Prostate gland (tissue), 2 donors: Measurements from ENCODE around the gene DEDD. TPM values are rescaled to one million over a fixed set of nuclear protein-coding genes. Genes with fewer than 3 reads are reported as not detected.

Source experiments
- DNase-seq: peaks from one replicate; pipeline ENCODE4 v3.0.0-alpha.2; 2019; ENCODE audit warnings: low spot score
- H3K27ac ChIP-seq, 2 donors: fragments of 200-600 bp; sonication (generic); 2 replicates each; pipeline ENCODE4 v1.5.1; 2017 to 2019
- H3K27me3 ChIP-seq: fragments of 200-600 bp; sonication (generic); replicated peaks from 2 replicates; pipeline ENCODE4 v1.5.1; 2019; ENCODE audit not compliant: insufficient read depth
- H3K36me3 ChIP-seq, 2 donors: fragments of 200-600 bp; sonication (generic); 1 replicate in 1 of 2; 2 replicates in 1 of 2; pipeline versions ENCODE4 v1.5.1 to v1.8.1; 2017 to 2019
- H3K4me1 ChIP-seq: fragments of 200-600 bp; sonication (generic); replicated peaks from 2 replicates; pipeline ENCODE4 v1.5.1; 2019
- H3K4me3 ChIP-seq, 2 donors: fragments of 200-600 bp; sonication (generic); 2 replicates each; pipeline ENCODE4 v1.5.1; 2017 to 2019
- H3K9me3 ChIP-seq: fragments of 200-600 bp; sonication (generic); 2 replicates; pipeline ENCODE4 v1.5.1; 2017
- POLR2A ChIP-seq: fragments of 450-650 bp; IDR thresholded peaks from one replicate; pipeline ENCODE4 v1.6.1; 2016; ENCODE audit warnings: antibody characterized with exemption, mild to moderate bottlenecking
- POLR2AphosphoS5 ChIP-seq: sonication (generic); formaldehyde crosslinking; IDR thresholded peaks from one replicate; pipeline ENCODE4 v1.6.1; 2017; ENCODE audit warnings: antibody characterized with exemption
- WGBS: methylation state at CpG from one replicate; pipeline ENCODE4 v1.1.5; 2018; 5-methylcytosine and 5-hydroxymethylcytosine counted together
- intact Hi-C: fragments of 100-400 bp; cut with DNase I; formaldehyde crosslinking; loops from one replicate; pipeline ENCODE4 v1.14.2; 2022
- total RNA-seq, 2 donors: library from RNA; depleted of rRNA; stranded (reverse); fragments of >200 nt; gene quantifications; one replicate each; pipeline ENCODE4 v1.1.0, GENCODE V29; 2016
- TF ChIP-seq, protein P1 (sequence below), 4 experiments: fragments of 200-600 bp in 2 of 4; fragments of 450-650 bp in 2 of 4; sonication (generic) in 2 of 4; IDR thresholded peaks; 1 replicate in 3 of 4; 2 replicates in 1 of 4; pipeline ENCODE4 v1.5.1; 2016 to 2019; ENCODE audit warnings: antibody characterized with exemption in 4 of 4, mild to moderate bottlenecking in 2 of 4, moderate library complexity in 2 of 4

Gene DEDD
- total RNA-seq, 2 donors from 2014 or later = 30.1 to 41.5 TPM

DNA sequence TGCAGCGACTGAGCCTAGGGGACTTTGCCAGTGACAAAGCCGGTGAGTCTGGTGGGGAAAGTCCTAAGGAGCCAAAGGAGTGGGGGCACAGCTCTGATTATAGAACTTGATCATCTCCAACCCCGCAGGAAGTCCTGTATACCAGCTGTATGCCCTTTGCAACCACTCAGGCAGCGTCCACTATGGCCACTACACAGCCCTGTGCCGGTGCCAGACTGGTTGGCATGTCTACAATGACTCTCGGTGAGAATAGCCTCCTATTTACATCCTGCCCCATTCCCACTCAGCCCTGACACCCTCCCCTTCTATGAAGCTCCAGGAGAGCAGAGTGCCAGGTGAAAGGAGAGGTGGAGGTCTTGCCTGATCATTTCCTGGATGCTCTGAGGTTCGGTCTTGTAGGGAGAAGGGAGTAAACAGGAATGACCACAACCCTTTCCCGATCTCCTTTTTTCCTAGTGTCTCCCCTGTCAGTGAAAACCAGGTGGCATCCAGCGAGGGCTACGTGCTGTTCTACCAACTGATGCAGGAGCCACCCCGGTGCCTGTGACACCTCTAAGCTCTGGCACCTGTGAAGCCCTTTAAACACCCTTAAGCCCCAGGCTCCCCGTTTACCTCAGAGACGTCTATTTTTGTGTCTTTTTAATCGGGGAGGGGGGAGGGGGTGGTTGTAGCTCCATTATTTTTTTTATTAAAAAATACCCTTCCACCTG lies 32.6 kb upstream of the DEDD start:
- TF ChIP-seq POLR2A = no peak
- no peak for TF ChIP-seq POLR2AphosphoS5
- TF ChIP-seq, protein P1, sequence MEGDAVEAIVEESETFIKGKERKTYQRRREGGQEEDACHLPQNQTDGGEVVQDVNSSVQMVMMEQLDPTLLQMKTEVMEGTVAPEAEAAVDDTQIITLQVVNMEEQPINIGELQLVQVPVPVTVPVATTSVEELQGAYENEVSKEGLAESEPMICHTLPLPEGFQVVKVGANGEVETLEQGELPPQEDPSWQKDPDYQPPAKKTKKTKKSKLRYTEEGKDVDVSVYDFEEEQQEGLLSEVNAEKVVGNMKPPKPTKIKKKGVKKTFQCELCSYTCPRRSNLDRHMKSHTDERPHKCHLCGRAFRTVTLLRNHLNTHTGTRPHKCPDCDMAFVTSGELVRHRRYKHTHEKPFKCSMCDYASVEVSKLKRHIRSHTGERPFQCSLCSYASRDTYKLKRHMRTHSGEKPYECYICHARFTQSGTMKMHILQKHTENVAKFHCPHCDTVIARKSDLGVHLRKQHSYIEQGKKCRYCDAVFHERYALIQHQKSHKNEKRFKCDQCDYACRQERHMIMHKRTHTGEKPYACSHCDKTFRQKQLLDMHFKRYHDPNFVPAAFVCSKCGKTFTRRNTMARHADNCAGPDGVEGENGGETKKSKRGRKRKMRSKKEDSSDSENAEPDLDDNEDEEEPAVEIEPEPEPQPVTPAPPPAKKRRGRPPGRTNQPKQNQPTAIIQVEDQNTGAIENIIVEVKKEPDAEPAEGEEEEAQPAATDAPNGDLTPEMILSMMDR (IDR thresholded peaks at IDR 0.05) = no peak
- peak overlapping the region; percentile 53 to 61 for H3K4me3 ChIP-seq
- H3K27ac ChIP-seq = peak overlapping the region; percentile 89 to 90
- intact Hi-C loops = no loop called here
- WGBS = 54% methylated on average over 14 of the region's 14 CpGs
- H3K9me3 ChIP-seq = no peaks in the 10 kb centered on the region
- no peaks in the 10 kb centered on the region for H3K36me3 ChIP-seq
- H3K4me1 ChIP-seq = peaks cover 2% of the 10 kb centered on the region
- DNase-seq = no peak
- H3K27me3 ChIP-seq = no peaks in the 10 kb centered on the region

DNA sequence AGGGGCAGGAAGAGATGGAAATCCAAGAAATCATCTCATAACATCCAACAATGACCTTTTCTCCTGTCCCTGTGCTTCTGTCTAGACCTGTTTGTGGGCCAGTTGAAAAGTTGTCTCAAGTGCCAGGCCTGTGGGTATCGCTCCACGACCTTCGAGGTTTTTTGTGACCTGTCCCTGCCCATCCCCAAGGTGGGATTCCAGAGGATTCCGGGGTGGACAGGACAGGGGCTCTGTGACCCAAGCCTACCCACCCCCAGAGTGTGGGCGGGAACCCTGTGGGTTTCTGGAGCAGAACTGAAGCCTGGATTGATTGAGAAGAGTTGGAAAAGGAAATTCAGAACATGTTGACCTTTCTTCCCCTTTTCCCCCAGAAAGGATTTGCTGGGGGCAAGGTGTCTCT lies 31.3 kb upstream of the DEDD start:
- Histone ChIP-seq H3K4me3 (no peak overlapping the region), H3K27me3 (no peaks in the 10 kb centered on the region), H3K4me1 (peaks cover 2% of the 10 kb centered on the region), H3K36me3 (no peaks in the 10 kb centered on the region), H3K27ac (no peak overlapping the region), H3K9me3 (no peaks in the 10 kb centered on the region)
- intact Hi-C loops = no loop called here
- WGBS = 86% methylated on average over 5 of the region's 5 CpGs
- no peak for DNase-seq
- TF ChIP-seq, protein P1 (IDR thresholded peaks at IDR 0.05) = no peak
- no peak for TF ChIP-seq POLR2AphosphoS5
- no peak for TF ChIP-seq POLR2A

DNA sequence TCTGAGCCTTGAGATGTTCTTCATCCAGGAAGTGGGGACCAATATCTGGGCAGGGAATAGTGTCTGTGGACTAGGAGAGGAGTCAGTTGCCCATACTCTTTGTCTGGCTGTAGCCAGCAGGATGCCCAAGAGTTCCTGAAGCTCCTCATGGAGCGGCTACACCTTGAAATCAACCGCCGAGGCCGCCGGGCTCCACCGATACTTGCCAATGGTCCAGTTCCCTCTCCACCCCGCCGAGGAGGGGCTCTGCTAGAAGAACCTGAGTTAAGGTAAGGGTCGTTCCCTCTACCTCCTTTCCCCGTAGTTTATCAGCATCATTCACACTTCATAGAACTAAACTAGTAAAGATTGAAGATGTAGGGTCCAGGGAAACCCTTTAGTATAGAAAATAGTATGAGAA lies 30.3 kb upstream of the DEDD start:
- Histone ChIP-seq H3K27me3 (no peaks in the 10 kb centered on the region), H3K4me1 (peaks cover 2% of the 10 kb centered on the region), H3K9me3 (no peaks in the 10 kb centered on the region), H3K36me3 (no peaks in the 10 kb centered on the region), H3K27ac (no peak overlapping the region), H3K4me3 (no peak overlapping the region)
- WGBS = 92% methylated on average over 10 of the region's 10 CpGs
- TF ChIP-seq, protein P1 (IDR thresholded peaks at IDR 0.05) = no peak
- no peak for TF ChIP-seq POLR2A
- no peak for TF ChIP-seq POLR2AphosphoS5
- intact Hi-C loops = no loop called here
- DNase-seq = no peak

DNA sequence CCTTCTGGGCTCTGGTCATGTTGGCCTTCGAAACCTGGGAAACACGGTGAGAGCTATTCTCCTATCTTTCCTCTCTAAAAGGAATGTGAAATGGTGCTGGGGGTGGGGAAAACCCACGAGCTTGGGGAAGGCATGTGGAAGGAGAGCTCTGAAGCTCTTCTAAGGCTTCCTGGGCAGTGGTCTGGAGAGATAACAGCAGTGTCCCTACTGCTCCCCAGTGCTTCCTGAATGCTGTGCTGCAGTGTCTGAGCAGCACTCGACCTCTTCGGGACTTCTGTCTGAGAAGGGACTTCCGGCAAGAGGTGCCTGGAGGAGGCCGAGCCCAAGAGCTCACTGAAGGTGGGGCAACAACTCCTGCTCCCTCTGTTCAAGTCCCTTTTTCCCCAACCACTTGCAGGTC lies 29.6 kb upstream of the DEDD start:
- TF ChIP-seq, protein P1 (IDR thresholded peaks at IDR 0.05) = no peak
- TF ChIP-seq POLR2AphosphoS5 (no peak), POLR2A (no peak)
- intact Hi-C loops = no loop called here
- H3K36me3 ChIP-seq = no peaks in the 10 kb centered on the region

DNA sequence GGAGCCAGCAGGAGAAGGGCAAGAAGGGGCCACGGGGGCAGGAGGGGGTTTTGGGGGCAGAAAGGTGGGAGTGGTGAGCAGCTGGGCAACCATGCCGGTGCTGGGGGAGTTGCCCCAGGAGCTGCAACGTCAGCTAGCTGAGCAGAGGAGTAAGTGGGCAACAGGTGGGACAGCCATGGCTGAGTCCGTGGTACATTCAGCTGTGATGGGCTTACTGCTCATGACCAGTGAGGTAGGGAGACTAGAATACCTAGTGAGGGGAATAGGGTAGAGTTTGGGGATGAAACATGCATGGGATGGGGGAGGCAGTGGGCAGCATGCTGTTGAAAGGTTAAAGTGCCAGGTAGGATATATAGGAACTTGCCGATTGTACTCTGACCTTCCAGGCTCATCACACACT lies 29.2 kb upstream of the DEDD start:
- WGBS = 77% methylated on average over 5 of the region's 5 CpGs
- no peaks in the 10 kb centered on the region for H3K36me3 ChIP-seq
- H3K4me1 ChIP-seq = peaks cover 2% of the 10 kb centered on the region
- intact Hi-C loops = no loop called here
- no peak for DNase-seq
- H3K27me3 ChIP-seq = no peaks in the 10 kb centered on the region
- H3K9me3 ChIP-seq = no peaks in the 10 kb centered on the region
- no peak overlapping the region for H3K27ac ChIP-seq
- TF ChIP-seq POLR2AphosphoS5 (no peak), POLR2A (no peak)
- TF ChIP-seq, protein P1 (IDR thresholded peaks at IDR 0.05) = no peak
- H3K4me3 ChIP-seq = no peak overlapping the region

More for the DNA sequence above, 29.6 kb upstream of the DEDD start:
- no peak overlapping the region for H3K4me3 ChIP-seq
- peaks cover 2% of the 10 kb centered on the region for H3K4me1 ChIP-seq
- WGBS = 76% methylated on average over 7 of the region's 7 CpGs
- no peak overlapping the region for H3K27ac ChIP-seq
- no peaks in the 10 kb centered on the region for H3K9me3 ChIP-seq
- DNase-seq = no peak
- H3K27me3 ChIP-seq = no peaks in the 10 kb centered on the region
